ENCODE measurements around the gene CCNI.

DNA sequence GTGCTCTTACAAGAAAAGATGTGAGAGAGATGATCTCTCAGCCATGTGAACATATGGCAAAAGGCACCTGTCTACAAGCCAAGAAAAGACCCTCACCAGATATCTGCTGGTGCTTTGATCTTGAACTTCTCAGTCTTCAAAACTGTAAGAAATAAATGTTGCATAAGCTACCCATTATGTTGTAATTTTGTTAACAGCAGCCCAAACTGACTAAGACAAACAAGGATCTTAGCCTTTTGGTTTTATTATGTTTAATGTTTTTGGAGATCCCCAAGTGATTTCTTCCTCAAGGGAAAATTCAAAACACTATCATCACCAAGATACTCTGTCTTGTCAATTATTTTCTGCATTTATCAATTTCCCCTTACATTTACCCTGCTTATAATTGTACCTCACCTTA, 21.8 kb upstream of the CCNI start:
- no peak for TF ChIP-seq POLR2A (IDR thresholded peaks at IDR 0.05)
- TF ChIP-seq, protein P1, sequence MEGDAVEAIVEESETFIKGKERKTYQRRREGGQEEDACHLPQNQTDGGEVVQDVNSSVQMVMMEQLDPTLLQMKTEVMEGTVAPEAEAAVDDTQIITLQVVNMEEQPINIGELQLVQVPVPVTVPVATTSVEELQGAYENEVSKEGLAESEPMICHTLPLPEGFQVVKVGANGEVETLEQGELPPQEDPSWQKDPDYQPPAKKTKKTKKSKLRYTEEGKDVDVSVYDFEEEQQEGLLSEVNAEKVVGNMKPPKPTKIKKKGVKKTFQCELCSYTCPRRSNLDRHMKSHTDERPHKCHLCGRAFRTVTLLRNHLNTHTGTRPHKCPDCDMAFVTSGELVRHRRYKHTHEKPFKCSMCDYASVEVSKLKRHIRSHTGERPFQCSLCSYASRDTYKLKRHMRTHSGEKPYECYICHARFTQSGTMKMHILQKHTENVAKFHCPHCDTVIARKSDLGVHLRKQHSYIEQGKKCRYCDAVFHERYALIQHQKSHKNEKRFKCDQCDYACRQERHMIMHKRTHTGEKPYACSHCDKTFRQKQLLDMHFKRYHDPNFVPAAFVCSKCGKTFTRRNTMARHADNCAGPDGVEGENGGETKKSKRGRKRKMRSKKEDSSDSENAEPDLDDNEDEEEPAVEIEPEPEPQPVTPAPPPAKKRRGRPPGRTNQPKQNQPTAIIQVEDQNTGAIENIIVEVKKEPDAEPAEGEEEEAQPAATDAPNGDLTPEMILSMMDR (IDR thresholded peaks at IDR 0.05) = no peak

Data from Peyer's patch (tissue), 4 donors.